ENCODE measurements around the gene FXR1.

FXR1 gene

GRCh38 chr3:181007262-181007661 is 94.8 kb downstream of the FXR1 start:
- ChIA-PET CTCF (no interaction called here), POLR2A (no interaction called here)
- DNase-seq (ENCODE audit: extremely low spot score): no peak
- TF ChIP-seq CTCF (IDR thresholded peaks at IDR 0.05; ENCODE audit: control extremely low read depth, extremely low read depth, low read depth, missing control alignments): no peak

GRCh38 chr3:181008796-181009195 is 96.3 kb downstream of the FXR1 start:
- DNase-seq (ENCODE audit: extremely low spot score): no peak
- CTCF ChIA-PET: no interaction called here
- no peak for TF ChIP-seq CTCF (IDR thresholded peaks at IDR 0.05; ENCODE audit: control extremely low read depth, extremely low read depth, low read depth, missing control alignments)
- POLR2A ChIA-PET: no interaction called here

- DNase-seq (ENCODE audit: extremely low spot score): no peak
- ChIA-PET CTCF (no interaction called here), POLR2A (no interaction called here)
Measured at GRCh38 chr3:181009225-181009624, 96.8 kb downstream of the FXR1 start.

GRCh38 chr3:181017690-181018089 is 105.2 kb downstream of the FXR1 start:
- POLR2A ChIA-PET: no interaction called here
- no peak for DNase-seq (ENCODE audit: extremely low spot score)
- CTCF ChIA-PET: no interaction called here
- TF ChIP-seq CTCF (IDR thresholded peaks at IDR 0.05; ENCODE audit: control extremely low read depth, extremely low read depth, low read depth, missing control alignments): no peak

More at GRCh38 chr3:181009225-181009624, 96.8 kb downstream of the FXR1 start:
- TF ChIP-seq CTCF (IDR thresholded peaks at IDR 0.05; ENCODE audit: control extremely low read depth, extremely low read depth, low read depth, missing control alignments): no peak

- POLR2A ChIA-PET: no interaction called here
- DNase-seq (ENCODE audit: extremely low spot score): no peak
- CTCF ChIA-PET: no interaction called here
- no peak for TF ChIP-seq CTCF (IDR thresholded peaks at IDR 0.05; ENCODE audit: control extremely low read depth, extremely low read depth, low read depth, missing control alignments)
Measured at GRCh38 chr3:181025204-181025603, 112.7 kb downstream of the FXR1 start.

- no peak for DNase-seq (ENCODE audit: extremely low spot score)
- CTCF ChIA-PET: no interaction called here
- POLR2A ChIA-PET: no interaction called here
- TF ChIP-seq CTCF (IDR thresholded peaks at IDR 0.05; ENCODE audit: control extremely low read depth, extremely low read depth, low read depth, missing control alignments): no peak
Measured at GRCh38 chr3:181030948-181031347, 118.5 kb downstream of the FXR1 start.

Measured in GM10248 (cell line).